PC-9 (cell line): ENCODE results near the gene NADK. TPM values are rescaled to one million over a fixed set of nuclear protein-coding genes. Genes with fewer than 3 reads are reported as not detected.
"Not testable (repeated sequence)": the region's sequence is repeated elsewhere in the genome, so short reads cannot be mapped to it uniquely, and the experiment has no call there.

Experiments used
- BruUV-seq: library from RNA; stranded (reverse); fragments of 400-500 nt; replicated peaks from 2 replicates; lab custom pipeline; 2021; lab: Mats Ljungman, UMichigan
- CTCF ChIA-PET: fragments of 300-600 bp; sonication (Branson Sonifier 250); formaldehyde crosslinking; loops from one replicate; lab custom pipeline; 2022; ENCODE audit warnings: antibody characterized with exemption; lab: Charles Lee
- POLR2A ChIA-PET: fragments of 300-600 bp; sonication (Branson Sonifier 250); formaldehyde crosslinking; loops from one replicate; lab custom pipeline; 2022; ENCODE audit warnings: antibody characterized with exemption; ENCODE audit not compliant: unreplicated experiment; lab: Charles Lee
- DNase-seq, 2 experiments: peaks; one replicate each; pipeline versions ENCODE4 v3.0.0 to v3.0.0-alpha.2; 2015 to 2022; ENCODE audit warnings: mixed read lengths in 1 of 2
- H2AFZ ChIP-seq: fragments of 200-600 bp; sonication (generic); 2 replicates; pipeline ENCODE4 v1.8.1; 2017; ENCODE audit warnings: antibody characterized with exemption
- H3F3A ChIP-seq: fragments of 200-600 bp; sonication (generic); 2 replicates; pipeline ENCODE4 v1.8.1; 2017; ENCODE audit warnings: antibody characterized with exemption, mild to moderate bottlenecking, low read depth; ENCODE audit not compliant: insufficient read depth
- H3K27ac ChIP-seq: fragments of 200-600 bp; sonication (generic); 2 replicates; pipeline ENCODE4 v1.6.1; 2016; ENCODE audit warnings: mixed run types
- H3K27me3 ChIP-seq: fragments of 200-600 bp; sonication (generic); 2 replicates; pipeline ENCODE4 v1.6.1; 2016; ENCODE audit warnings: low read depth, mixed run types; ENCODE audit not compliant: insufficient read depth
- H3K36me3 ChIP-seq: fragments of 200-600 bp; sonication (generic); 2 replicates; pipeline ENCODE4 v1.6.1; 2016; ENCODE audit warnings: low read depth, mixed run types
- H3K4me1 ChIP-seq: fragments of 200-600 bp; sonication (generic); replicated peaks from 2 replicates; pipeline ENCODE4 v1.6.1; 2016; ENCODE audit warnings: mixed run types; ENCODE audit not compliant: insufficient read depth
- H3K4me2 ChIP-seq: fragments of 200-600 bp; sonication (generic); 2 replicates; pipeline ENCODE4 v1.6.1; 2017; ENCODE audit warnings: mixed run types
- H3K4me3 ChIP-seq: fragments of 200-600 bp; sonication (generic); 2 replicates; pipeline ENCODE4 v1.6.1; 2016; ENCODE audit warnings: mixed run types
- H3K79me2 ChIP-seq: fragments of 200-600 bp; sonication (generic); 2 replicates; pipeline ENCODE4 v1.6.1; 2017; ENCODE audit warnings: low read depth, mixed run types
- H3K9me2 ChIP-seq: fragments of 200-600 bp; sonication (generic); 2 replicates; pipeline ENCODE4 v1.8.1; 2017; ENCODE audit warnings: mild to moderate bottlenecking; ENCODE audit not compliant: insufficient read depth
- H3K9me3 ChIP-seq: fragments of 200-600 bp; sonication (generic); 2 replicates; pipeline ENCODE4 v1.8.1; 2016; ENCODE audit warnings: low read depth; ENCODE audit not compliant: insufficient read depth
- H4K20me1 ChIP-seq: fragments of 200-600 bp; sonication (generic); 2 replicates; pipeline ENCODE4 v1.8.1; 2017; ENCODE audit not compliant: insufficient read depth
- EZH2 ChIP-seq: fragments of 200-600 bp; sonication (generic); IDR thresholded peaks from 2 replicates; pipeline ENCODE4 v1.8.0; 2017; ENCODE audit warnings: antibody characterized with exemption, low read depth
- intact Hi-C: fragments of 100-400 bp; cut with micrococcal nuclease; formaldehyde crosslinking; loops from one replicate; pipeline ENCODE4 v1.10.0; 2022; ENCODE audit not compliant: unreplicated experiment
- total RNA-seq: library from RNA; stranded (reverse); gene quantifications from 2 replicates; pipeline ENCODE4 v1.2.3, GENCODE V29; 2021
- TF ChIP-seq, protein P1 (sequence below): fragments of 200-600 bp; sonication (generic); conservative IDR thresholded peaks from 2 replicates; pipeline ENCODE4 v1.6.1; 2017; ENCODE audit warnings: mixed run types, antibody characterized with exemption, mild to moderate bottlenecking, moderate library complexity

The NADK gene
- total RNA-seq, 1 experiment from 2014 or later = 105 TPM

DNA sequence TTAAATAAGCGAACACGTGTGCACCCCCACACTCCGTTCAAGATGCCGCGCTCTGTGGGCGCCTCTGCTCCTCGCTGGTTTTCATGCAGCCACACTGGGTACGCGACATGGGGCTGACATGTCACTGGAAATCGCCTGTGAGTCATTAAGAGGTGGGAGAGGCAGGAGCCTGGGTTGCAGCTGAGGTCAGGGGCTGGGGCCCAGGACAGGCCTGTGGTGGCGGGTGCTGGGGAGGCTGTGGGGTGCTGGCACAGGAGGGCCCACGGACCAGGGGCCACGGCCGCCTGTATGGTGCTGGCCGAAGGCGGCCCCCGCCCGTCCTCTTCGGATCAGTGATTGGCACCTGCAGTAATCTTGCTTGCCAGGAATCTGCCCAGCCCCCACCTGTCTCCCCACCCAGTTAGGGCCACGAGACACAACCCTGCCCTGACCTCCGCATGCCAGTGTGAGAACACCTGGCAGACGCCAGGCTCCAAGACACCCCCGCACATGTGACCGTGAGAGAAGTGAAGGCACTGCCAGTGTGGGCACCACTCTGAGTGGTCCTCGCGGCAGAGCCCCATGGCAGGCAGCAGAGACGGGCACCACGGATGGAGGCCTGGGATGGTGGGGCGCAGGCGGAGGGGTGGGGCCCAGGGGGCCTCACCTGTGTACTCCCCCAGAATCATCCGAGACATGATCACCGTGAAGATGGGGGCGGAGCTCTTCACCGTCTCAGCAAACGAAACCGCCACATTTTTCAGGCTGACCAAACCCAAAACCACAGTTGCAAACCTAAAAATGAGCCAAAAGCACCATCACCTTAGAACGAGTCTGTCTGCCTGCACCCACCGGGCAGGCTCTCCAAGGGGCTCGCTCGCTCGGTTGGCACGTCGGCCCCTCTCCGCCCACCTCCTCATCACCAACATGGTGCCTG lies 40.3 kb downstream of the NADK start:
- H3K27me3 ChIP-seq, intact Hi-C loops, DNase-seq, H3K9me2 ChIP-seq, H2AFZ ChIP-seq, H3K4me2 ChIP-seq, H3K4me1 ChIP-seq, CTCF ChIA-PET, H3K79me2 ChIP-seq, BruUV-seq, H3K27ac ChIP-seq, POLR2A ChIA-PET, H3F3A ChIP-seq, H3K36me3 ChIP-seq, H4K20me1 ChIP-seq, H3K4me3 ChIP-seq, H3K9me3 ChIP-seq: not testable (repeated sequence)

DNA sequence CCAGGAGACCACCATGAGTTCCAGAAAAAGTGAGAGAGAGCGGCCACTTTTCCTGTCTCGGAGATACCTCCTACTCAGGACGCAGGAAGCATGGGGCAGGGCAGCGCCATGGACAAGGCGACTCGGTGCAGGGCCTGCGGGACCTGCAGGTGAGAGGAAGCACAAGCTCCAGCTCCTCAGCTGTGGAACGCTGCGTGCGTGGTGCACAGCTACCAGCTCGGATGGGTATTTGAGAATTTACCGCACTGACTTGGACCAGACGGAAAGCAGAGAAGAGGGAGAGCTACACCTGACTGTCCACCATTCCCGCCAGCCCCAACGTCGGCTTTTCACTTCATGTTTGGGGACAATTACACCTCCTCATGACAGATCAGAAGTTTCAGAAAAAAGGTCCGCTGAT lies 45.9 kb downstream of the NADK start:
- H3F3A ChIP-seq = no peaks in the 10 kb centered on the region
- no peaks in the 10 kb centered on the region for H3K79me2 ChIP-seq
- ChIA-PET POLR2A (no interaction called here), CTCF (no interaction called here)
- H3K27me3 ChIP-seq = no peaks in the 10 kb centered on the region
- H3K9me3 ChIP-seq = no peaks in the 10 kb centered on the region
- intact Hi-C loops = no loop called here
- H3K4me2 ChIP-seq = no peak overlapping the region
- no peak overlapping the region for H3K4me3 ChIP-seq
- H3K36me3 ChIP-seq = 0 out of 2 replicates have a peak, but pooled peaks cover 4% of the 10 kb centered on the region
- H3K27ac ChIP-seq = no peak overlapping the region
- TF ChIP-seq, protein P1, sequence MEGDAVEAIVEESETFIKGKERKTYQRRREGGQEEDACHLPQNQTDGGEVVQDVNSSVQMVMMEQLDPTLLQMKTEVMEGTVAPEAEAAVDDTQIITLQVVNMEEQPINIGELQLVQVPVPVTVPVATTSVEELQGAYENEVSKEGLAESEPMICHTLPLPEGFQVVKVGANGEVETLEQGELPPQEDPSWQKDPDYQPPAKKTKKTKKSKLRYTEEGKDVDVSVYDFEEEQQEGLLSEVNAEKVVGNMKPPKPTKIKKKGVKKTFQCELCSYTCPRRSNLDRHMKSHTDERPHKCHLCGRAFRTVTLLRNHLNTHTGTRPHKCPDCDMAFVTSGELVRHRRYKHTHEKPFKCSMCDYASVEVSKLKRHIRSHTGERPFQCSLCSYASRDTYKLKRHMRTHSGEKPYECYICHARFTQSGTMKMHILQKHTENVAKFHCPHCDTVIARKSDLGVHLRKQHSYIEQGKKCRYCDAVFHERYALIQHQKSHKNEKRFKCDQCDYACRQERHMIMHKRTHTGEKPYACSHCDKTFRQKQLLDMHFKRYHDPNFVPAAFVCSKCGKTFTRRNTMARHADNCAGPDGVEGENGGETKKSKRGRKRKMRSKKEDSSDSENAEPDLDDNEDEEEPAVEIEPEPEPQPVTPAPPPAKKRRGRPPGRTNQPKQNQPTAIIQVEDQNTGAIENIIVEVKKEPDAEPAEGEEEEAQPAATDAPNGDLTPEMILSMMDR = no peak
- TF ChIP-seq EZH2 = no peak
- H4K20me1 ChIP-seq = no peaks in the 10 kb centered on the region
- DNase-seq = no peak
- no TSS peak for BruUV-seq
- H2AFZ ChIP-seq = no peak overlapping the region
- H3K9me2 ChIP-seq = no peaks in the 10 kb centered on the region
- H3K4me1 ChIP-seq = no peaks in the 10 kb centered on the region

DNA sequence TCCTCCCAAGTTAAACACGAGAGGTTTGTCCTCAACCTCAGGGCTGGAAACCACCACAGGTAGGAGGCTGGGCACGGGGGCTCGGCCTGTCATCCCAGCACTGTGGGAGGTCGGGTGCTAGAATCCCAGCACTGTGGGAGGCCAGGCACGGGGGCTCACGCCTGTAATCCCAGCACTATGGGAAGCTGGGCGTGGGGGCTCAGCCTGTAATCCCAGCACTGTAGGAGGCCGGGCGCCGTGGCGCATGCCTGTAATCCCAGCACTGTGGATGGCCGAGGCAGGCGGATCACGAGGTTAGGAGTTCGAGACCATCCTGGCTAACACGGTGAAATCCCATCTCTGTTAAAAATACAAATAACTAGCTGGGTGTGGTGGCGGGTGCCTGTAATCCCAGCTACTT lies 47.4 kb downstream of the NADK start:
- no peak overlapping the region for H3K27ac ChIP-seq
- ChIA-PET CTCF (no interaction called here), POLR2A (no interaction called here)
- no peak for DNase-seq
- H3K4me3 ChIP-seq = no peak overlapping the region
- 0 out of 2 replicates have a peak, but pooled peaks cover 4% of the 10 kb centered on the region for H3K36me3 ChIP-seq
- BruUV-seq = no TSS peak
- no peaks in the 10 kb centered on the region for H3K9me3 ChIP-seq
- TF ChIP-seq, protein P1 = no peak
- no peak for TF ChIP-seq EZH2
- no peaks in the 10 kb centered on the region for H3K9me2 ChIP-seq
- no peak overlapping the region for H2AFZ ChIP-seq
- no peaks in the 10 kb centered on the region for H3K4me1 ChIP-seq
- H3F3A ChIP-seq = peaks cover 3% of the 10 kb centered on the region; the same call in 1 of the 2 replicates
- intact Hi-C loops = no loop called here
- no peaks in the 10 kb centered on the region for H3K27me3 ChIP-seq
- no peaks in the 10 kb centered on the region for H4K20me1 ChIP-seq
- no peaks in the 10 kb centered on the region for H3K79me2 ChIP-seq
- no peak overlapping the region for H3K4me2 ChIP-seq

DNA sequence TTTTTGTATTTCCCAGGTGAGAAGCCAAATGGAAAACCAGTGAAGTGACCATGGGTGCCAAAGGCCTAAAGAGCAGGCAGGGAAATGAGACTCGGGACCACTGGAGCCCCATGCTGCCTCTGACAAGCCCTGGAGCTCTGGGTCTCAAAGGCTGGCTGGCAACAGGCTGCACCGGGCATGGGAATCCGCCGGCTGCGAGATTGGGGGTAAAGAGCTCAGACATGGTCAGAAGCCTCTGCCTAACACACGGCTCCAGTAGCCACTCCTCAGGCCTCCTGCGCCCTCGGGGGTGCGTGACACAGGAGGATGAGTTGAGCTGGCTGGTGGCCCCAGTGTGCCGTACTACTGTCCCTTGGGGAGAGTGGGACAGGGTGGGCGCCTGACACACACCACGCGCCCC lies 48.0 kb downstream of the NADK start:
- H2AFZ ChIP-seq, H3K4me1 ChIP-seq, H3K4me3 ChIP-seq, H3K4me2 ChIP-seq, POLR2A ChIA-PET, BruUV-seq, H3K9me3 ChIP-seq, H3K79me2 ChIP-seq, DNase-seq, H3K27me3 ChIP-seq, H3F3A ChIP-seq, intact Hi-C loops, H3K27ac ChIP-seq, H3K36me3 ChIP-seq, H3K9me2 ChIP-seq, CTCF ChIA-PET, H4K20me1 ChIP-seq: not testable (repeated sequence)

DNA sequence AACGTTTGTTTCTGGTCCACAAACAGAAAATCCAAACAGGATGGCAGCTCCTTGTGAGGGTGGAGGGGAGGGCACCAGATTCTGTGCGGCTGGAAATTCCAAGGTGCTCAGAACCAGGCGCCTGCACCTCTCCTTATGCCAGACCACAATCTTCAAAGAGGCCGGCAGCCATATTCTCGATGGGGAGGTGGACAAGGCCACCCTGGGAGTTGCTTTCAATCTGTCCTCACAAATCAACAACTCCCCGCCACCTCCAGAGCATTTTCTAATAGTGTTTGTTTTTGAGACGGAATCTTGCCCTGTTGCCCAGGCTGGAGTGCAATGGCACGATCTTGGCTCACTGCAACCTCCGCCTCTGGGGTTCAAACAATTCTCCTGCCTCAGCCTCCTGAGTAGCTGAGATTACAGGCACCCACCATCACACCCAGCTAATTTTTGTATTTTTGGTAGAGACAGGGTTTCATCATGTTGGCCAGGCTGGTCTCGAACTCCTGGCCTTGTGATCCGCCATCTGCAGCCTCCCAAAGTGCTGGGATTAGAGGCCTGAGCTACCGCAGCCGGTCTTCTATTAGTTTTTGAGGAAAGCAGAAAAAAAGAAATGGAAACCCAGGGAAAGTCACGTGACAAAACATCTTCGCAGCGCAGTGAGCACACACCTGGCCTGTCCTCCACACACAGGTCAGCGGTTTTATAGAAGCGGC lies 49.0 kb downstream of the NADK start:
- H3K4me1 ChIP-seq, H3K27ac ChIP-seq, H3K79me2 ChIP-seq, BruUV-seq, H3K36me3 ChIP-seq, CTCF ChIA-PET, H3K9me3 ChIP-seq, H3K27me3 ChIP-seq, H3K4me2 ChIP-seq, intact Hi-C loops, H4K20me1 ChIP-seq, H2AFZ ChIP-seq, H3K4me3 ChIP-seq, POLR2A ChIA-PET, DNase-seq, H3K9me2 ChIP-seq, H3F3A ChIP-seq: not testable (repeated sequence)
